ENCODE measurements around the gene PAIP1. TPM values are rescaled to one million over a fixed set of nuclear protein-coding genes. Genes with fewer than 3 reads are reported as not detected.
"Not testable (repeated sequence)": the region's sequence is repeated elsewhere in the genome, so short reads cannot be mapped to it uniquely, and the experiment has no call there.

The PAIP1 gene
- total and polyA plus RNA-seq, 5 donors = 68.4 to 108 (median 99.7) TPM

GRCh38 chr5:43553381-43553780 is 3.5 kb downstream of the PAIP1 start:
- DNase-seq (no peak), ATAC-seq (no peak)
- intact Hi-C loops (cut with DNase I) = loop anchor here in 3 of 4 donors (5.0 to 10.0 kb wide), 3 partner anchors 49 to 81 kb away; partner anchors contain the start of gene NNT (in 2 of the 3)
- Histone ChIP-seq H3K9me3 (ENCODE audit: control insufficient read depth, low read length) (no peaks in the 10 kb centered on the region), H3K4me3 (ENCODE audit: low read length) (no peak overlapping the region), H3K4me1 (ENCODE audit: control insufficient read depth, insufficient read depth, low read length) (no peaks in the 10 kb centered on the region), H3K27ac (ENCODE audit: low read length) (no peak overlapping the region), H3K27me3 (ENCODE audit: control insufficient read depth, insufficient read depth) (no peaks in the 10 kb centered on the region)
- 38% methylated on average over 2 of the region's 2 CpGs for WGBS

- H3K9me3 ChIP-seq (ENCODE audit: control insufficient read depth, low read length) = no peaks in the 10 kb centered on the region
- intact Hi-C loops (cut with DNase I) = loop anchor here in 3 of 4 donors (5.0 to 10.0 kb wide), 3 partner anchors 51 to 83 kb away; partner anchors contain the start of gene NNT (in 2 of the 3)
- H3K27ac ChIP-seq (ENCODE audit: low read length) = no peak overlapping the region
- no peaks in the 10 kb centered on the region for H3K4me1 ChIP-seq (ENCODE audit: control insufficient read depth, insufficient read depth, low read length)
- 65% methylated on average over 2 of the region's 2 CpGs for WGBS
- DNase-seq (no peak), ATAC-seq (no peak)
- H3K4me3 ChIP-seq (ENCODE audit: low read length) = no peak overlapping the region
- H3K27me3 ChIP-seq (ENCODE audit: control insufficient read depth, insufficient read depth) = no peaks in the 10 kb centered on the region
These were observed 5.1 kb downstream of the PAIP1 start for GRCh38 chr5:43551731-43552130.

- H3K4me3 ChIP-seq (ENCODE audit: low read length); H3K27me3 ChIP-seq (ENCODE audit: control insufficient read depth, insufficient read depth); ATAC-seq; H3K4me1 ChIP-seq (ENCODE audit: control insufficient read depth, insufficient read depth, low read length); intact Hi-C loops (cut with DNase I); H3K9me3 ChIP-seq (ENCODE audit: control insufficient read depth, low read length); H3K27ac ChIP-seq (ENCODE audit: low read length); DNase-seq: not testable (repeated sequence)
- 93% methylated on average over 8 of the region's 8 CpGs for WGBS
These were observed 7.6 kb downstream of the PAIP1 start for GRCh38 chr5:43549272-43549671.

GRCh38 chr5:43548358-43548757 is 8.5 kb downstream of the PAIP1 start:
- Histone ChIP-seq H3K4me1 (ENCODE audit: control insufficient read depth, insufficient read depth, low read length) (no peaks in the 10 kb centered on the region), H3K27ac (ENCODE audit: low read length) (no peak overlapping the region), H3K9me3 (ENCODE audit: control insufficient read depth, low read length) (no peaks in the 10 kb centered on the region), H3K4me3 (ENCODE audit: low read length) (no peak overlapping the region), H3K27me3 (ENCODE audit: control insufficient read depth, insufficient read depth) (no peaks in the 10 kb centered on the region)
- intact Hi-C loops (cut with DNase I) = no loop called here
- ATAC-seq = no peak
- DNase-seq = no peak
- 52% methylated on average over 5 of the region's 5 CpGs for WGBS

GRCh38 chr5:43547532-43547931 is 9.3 kb downstream of the PAIP1 start:
- no peak overlapping the region for H3K27ac ChIP-seq (ENCODE audit: low read length)
- intact Hi-C loops (cut with DNase I) = no loop called here
- H3K9me3 ChIP-seq (ENCODE audit: control insufficient read depth, low read length) = no peaks in the 10 kb centered on the region
- H3K27me3 ChIP-seq (ENCODE audit: control insufficient read depth, insufficient read depth) = no peaks in the 10 kb centered on the region
- no peak for DNase-seq
- no peak overlapping the region for H3K4me3 ChIP-seq (ENCODE audit: low read length)
- no peaks in the 10 kb centered on the region for H3K4me1 ChIP-seq (ENCODE audit: control insufficient read depth, insufficient read depth, low read length)
- 96% methylated on average over 2 of the region's 2 CpGs for WGBS
- no peak for ATAC-seq

GRCh38 chr5:43543434-43543833 is 13.4 kb downstream of the PAIP1 start:
- ATAC-seq (no peak), DNase-seq (no peak)
- intact Hi-C loops (cut with DNase I) = no loop called here
- H3K27ac ChIP-seq (ENCODE audit: low read length) = no peak overlapping the region
- H3K9me3 ChIP-seq (ENCODE audit: control insufficient read depth, low read length) = no peaks in the 10 kb centered on the region
- no peaks in the 10 kb centered on the region for H3K27me3 ChIP-seq (ENCODE audit: control insufficient read depth, insufficient read depth)
- H3K4me1 ChIP-seq (ENCODE audit: control insufficient read depth, insufficient read depth, low read length) = no peaks in the 10 kb centered on the region
- H3K4me3 ChIP-seq (ENCODE audit: low read length) = no peak overlapping the region

GRCh38 chr5:43540746-43541145 is 16.1 kb downstream of the PAIP1 start:
- no peaks in the 10 kb centered on the region for H3K4me1 ChIP-seq (ENCODE audit: control insufficient read depth, insufficient read depth, low read length)
- 88% methylated on average over 6 of the region's 6 CpGs for WGBS
- no peak for DNase-seq

GRCh38 chr5:43536972-43537371 is 19.9 kb downstream of the PAIP1 start:
- no peak for ATAC-seq
- intact Hi-C loops (cut with DNase I) = no loop called here

More at GRCh38 chr5:43540746-43541145, 16.1 kb downstream of the PAIP1 start:
- H3K27me3 ChIP-seq (ENCODE audit: control insufficient read depth, insufficient read depth) = no peaks in the 10 kb centered on the region
- H3K27ac ChIP-seq (ENCODE audit: low read length) = no peak overlapping the region
- H3K9me3 ChIP-seq (ENCODE audit: control insufficient read depth, low read length) = no peaks in the 10 kb centered on the region
- no peak for ATAC-seq
- H3K4me3 ChIP-seq (ENCODE audit: low read length) = no peak overlapping the region
- intact Hi-C loops (cut with DNase I) = no loop called here

GRCh38 chr5:43533646-43534045 is 23.2 kb downstream of the PAIP1 start:
- no peaks in the 10 kb centered on the region for H3K27me3 ChIP-seq (ENCODE audit: control insufficient read depth, insufficient read depth)
- no peak overlapping the region for H3K27ac ChIP-seq (ENCODE audit: low read length)
- H3K4me3 ChIP-seq (ENCODE audit: low read length) = no peak overlapping the region
- DNase-seq (no peak), ATAC-seq (no peak)
- intact Hi-C loops (cut with DNase I) = no loop called here
- no peaks in the 10 kb centered on the region for H3K9me3 ChIP-seq (ENCODE audit: control insufficient read depth, low read length)
- WGBS = 69% methylated on average over 2 of the region's 2 CpGs
- H3K4me1 ChIP-seq (ENCODE audit: control insufficient read depth, insufficient read depth, low read length) = no peaks in the 10 kb centered on the region

More at GRCh38 chr5:43536972-43537371, 19.9 kb downstream of the PAIP1 start:
- Histone ChIP-seq H3K4me3 (ENCODE audit: low read length) (no peak overlapping the region), H3K27ac (ENCODE audit: low read length) (no peak overlapping the region), H3K9me3 (ENCODE audit: control insufficient read depth, low read length) (no peaks in the 10 kb centered on the region), H3K27me3 (ENCODE audit: control insufficient read depth, insufficient read depth) (no peaks in the 10 kb centered on the region), H3K4me1 (ENCODE audit: control insufficient read depth, insufficient read depth, low read length) (no peaks in the 10 kb centered on the region)
- no peak for DNase-seq

- intact Hi-C loops (cut with DNase I) = no loop called here
- Histone ChIP-seq H3K9me3 (ENCODE audit: control insufficient read depth, low read length) (no peaks in the 10 kb centered on the region), H3K27ac (ENCODE audit: low read length) (no peak overlapping the region), H3K4me1 (ENCODE audit: control insufficient read depth, insufficient read depth, low read length) (no peaks in the 10 kb centered on the region), H3K4me3 (ENCODE audit: low read length) (no peak overlapping the region), H3K27me3 (ENCODE audit: control insufficient read depth, insufficient read depth) (no peaks in the 10 kb centered on the region)
- ATAC-seq (no peak), DNase-seq (no peak)
- WGBS = 93% methylated on average over 2 of the region's 2 CpGs
These were observed 26.2 kb downstream of the PAIP1 start for GRCh38 chr5:43530648-43531047.

GRCh38 chr5:43523662-43524072 is 33.2 kb downstream of the PAIP1 start:
- 66% methylated on average over 2 of the region's 2 CpGs for WGBS
- no peak for ATAC-seq

GRCh38 chr5:43520615-43521014 is 36.3 kb downstream of the PAIP1 start:
- Histone ChIP-seq H3K27ac (ENCODE audit: low read length) (no peak overlapping the region), H3K9me3 (ENCODE audit: control insufficient read depth, low read length) (no peaks in the 10 kb centered on the region), H3K4me1 (ENCODE audit: control insufficient read depth, insufficient read depth, low read length) (peaks cover 3% of the 10 kb centered on the region), H3K27me3 (ENCODE audit: control insufficient read depth, insufficient read depth) (no peaks in the 10 kb centered on the region), H3K4me3 (ENCODE audit: low read length) (no peak overlapping the region)
- DNase-seq (no peak), ATAC-seq (no peak)
- WGBS = 96% methylated on average over 1 of the region's 1 CpG
- intact Hi-C loops (cut with DNase I) = no loop called here

More at GRCh38 chr5:43523662-43524072, 33.2 kb downstream of the PAIP1 start:
- no peaks in the 10 kb centered on the region for H3K27me3 ChIP-seq (ENCODE audit: control insufficient read depth, insufficient read depth)
- intact Hi-C loops (cut with DNase I) = no loop called here
- no peak overlapping the region for H3K4me3 ChIP-seq (ENCODE audit: low read length)
- H3K9me3 ChIP-seq (ENCODE audit: control insufficient read depth, low read length) = no peaks in the 10 kb centered on the region
- H3K4me1 ChIP-seq (ENCODE audit: control insufficient read depth, insufficient read depth, low read length) = no peaks in the 10 kb centered on the region
- no peak for DNase-seq
- no peak overlapping the region for H3K27ac ChIP-seq (ENCODE audit: low read length)

Measured in right cardiac atrium (tissue), 5 donors.